HepG2 (cell line): ENCODE results near the gene MCRS1. TPM values are rescaled to one million over a fixed set of nuclear protein-coding genes. Genes with fewer than 3 reads are reported as not detected.

Experiments used
- KDM5B ChIP-seq: sonication (generic); formaldehyde crosslinking; IDR thresholded peaks from 2 replicates; pipeline ENCODE4 v1.4.0; 2020; ENCODE audit warnings: missing genetic modification reagents, mild to moderate bottlenecking, borderline replicate concordance
- YY1 ChIP-seq: IDR thresholded peaks from 2 replicates; pipeline ENCODE4 v1.6.1; 2011; ENCODE audit warnings: low read length, low read depth, moderate library complexity, mild to moderate bottlenecking; ENCODE audit not compliant: insufficient read depth, insufficient replicate concordance
- ZEB1 ChIP-seq: IDR thresholded peaks from 2 replicates; pipeline ENCODE4 v1.6.1; 2012; ENCODE audit warnings: mild to moderate bottlenecking, low read depth, inconsistent platforms; ENCODE audit not compliant: insufficient replicate concordance
- ZNF343 ChIP-seq: sonication (generic); formaldehyde crosslinking; IDR thresholded peaks from 2 replicates; pipeline ENCODE4 v1.4.0; 2020; ENCODE audit warnings: mild to moderate bottlenecking, missing genetic modification reagents
- ZNF543 ChIP-seq: sonication (generic); formaldehyde crosslinking; IDR thresholded peaks from 2 replicates; pipeline ENCODE4 v1.4.0; 2020; ENCODE audit warnings: mild to moderate bottlenecking, missing genetic modification reagents
- ZNF557 ChIP-seq: sonication (generic); formaldehyde crosslinking; IDR thresholded peaks from 2 replicates; pipeline ENCODE4 v1.4.0; 2020; ENCODE audit warnings: missing genetic modification reagents
- ZNF891 ChIP-seq: sonication (generic); formaldehyde crosslinking; IDR thresholded peaks from 2 replicates; pipeline ENCODE4 v1.5.0; 2020; ENCODE audit warnings: mild to moderate bottlenecking, missing genetic modification reagents
- polyA plus RNA-seq, 8 experiments: library from polyadenylated mRNA; depleted of rRNA in 3 of 8; stranded (reverse) in 7 of 8; unstranded in 1 of 8; fragments of >200 nt; fragmentation: Illumina TruSeq in 4 of 8; extraction: Trizol in 4 of 8; gene quantifications; 2 replicates each; pipeline versions ENCODE4 v1.2.1 to v1.2.3, GENCODE V29; 2011 to 2016; ENCODE audit warnings: low read depth in 4 of 8, missing spikeins in 1 of 8, mixed read lengths in 1 of 8; ENCODE audit not compliant: insufficient read depth in 1 of 8
- total RNA-seq, 5 experiments: library from RNA; depleted of rRNA; stranded (reverse); fragments of >200 nt; fragmentation: Illumina TruSeq; extraction: Trizol; gene quantifications; 2 replicates each; pipeline ENCODE4 v1.2.3, GENCODE V29; 2016; ENCODE audit warnings: low read depth in 1 of 5
- TF ChIP-seq, protein P1 (sequence below): sonication (generic); formaldehyde crosslinking; IDR thresholded peaks from 2 replicates; pipeline ENCODE4 v1.5.1; 2020; ENCODE audit warnings: mild to moderate bottlenecking, missing genetic modification reagents, moderate library complexity
- TF ChIP-seq, protein P2 (sequence below): sonication (generic); formaldehyde crosslinking; IDR thresholded peaks from 2 replicates; pipeline ENCODE4 v1.8.1; 2023; ENCODE audit warnings: missing genetic modification reagents, mild to moderate bottlenecking, borderline replicate concordance
- TF ChIP-seq, protein P3 (sequence below): sonication (generic); formaldehyde crosslinking; IDR thresholded peaks from 2 replicates; pipeline ENCODE4 v1.4.0; 2020; ENCODE audit warnings: missing genetic modification reagents
- TF ChIP-seq, protein P4 (sequence below): sonication (generic); formaldehyde crosslinking; IDR thresholded peaks from 2 replicates; pipeline ENCODE4 v1.9.0; 2021; ENCODE audit warnings: missing genetic modification reagents, mild to moderate bottlenecking, borderline replicate concordance

Gene MCRS1
- total and polyA plus RNA-seq, 2 of the 13 experiments (the other 11 are each of a cell fraction or from before 2014, with no cell fraction given), result 51.0 to 66.3 TPM

DNA sequence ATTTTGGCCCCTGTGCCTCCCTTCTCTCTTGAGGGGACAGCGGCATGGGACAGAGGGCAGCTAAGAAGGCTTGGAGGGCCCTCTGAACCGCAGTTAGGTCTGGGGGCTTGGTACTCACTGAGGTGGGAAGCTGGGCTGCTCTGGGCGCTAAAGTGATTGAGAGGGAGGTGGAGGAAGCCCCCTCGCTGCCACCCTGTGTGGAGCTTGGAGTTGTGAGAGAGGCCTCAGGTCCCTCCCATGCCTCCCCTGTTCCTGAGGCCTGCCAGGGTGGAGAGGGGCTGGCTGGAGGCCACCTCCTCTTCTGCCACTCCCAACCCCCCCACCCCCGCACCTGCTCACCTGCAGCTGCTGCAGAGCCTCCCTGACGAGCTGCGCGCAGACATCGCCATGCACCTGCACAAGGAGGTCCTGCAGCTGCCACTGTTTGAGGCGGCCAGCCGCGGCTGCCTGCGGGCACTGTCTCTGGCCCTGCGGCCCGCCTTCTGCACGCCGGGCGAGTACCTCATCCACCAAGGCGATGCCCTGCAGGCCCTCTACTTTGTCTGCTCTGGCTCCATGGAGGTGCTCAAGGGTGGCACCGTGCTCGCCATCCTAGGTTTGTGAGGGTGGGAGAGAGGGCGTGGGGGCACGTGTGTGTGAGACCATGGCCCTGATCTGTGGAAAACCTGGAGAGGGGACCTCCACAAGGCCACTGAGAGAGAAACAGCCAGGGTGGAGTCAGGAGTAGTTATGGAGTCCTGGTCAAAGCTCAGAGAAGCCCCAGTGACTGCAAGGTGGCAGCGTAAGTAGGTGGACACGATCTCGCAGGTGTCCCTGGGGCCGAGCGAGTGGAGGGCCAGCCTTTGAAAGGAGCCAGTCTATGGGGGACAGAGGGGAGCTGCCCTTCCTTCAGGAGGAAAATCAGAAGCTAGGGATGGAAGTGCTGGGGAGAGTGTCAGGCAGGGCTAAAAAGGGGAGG lies 17.9 kb downstream of the MCRS1 start (continued):
- TF ChIP-seq, protein P1, sequence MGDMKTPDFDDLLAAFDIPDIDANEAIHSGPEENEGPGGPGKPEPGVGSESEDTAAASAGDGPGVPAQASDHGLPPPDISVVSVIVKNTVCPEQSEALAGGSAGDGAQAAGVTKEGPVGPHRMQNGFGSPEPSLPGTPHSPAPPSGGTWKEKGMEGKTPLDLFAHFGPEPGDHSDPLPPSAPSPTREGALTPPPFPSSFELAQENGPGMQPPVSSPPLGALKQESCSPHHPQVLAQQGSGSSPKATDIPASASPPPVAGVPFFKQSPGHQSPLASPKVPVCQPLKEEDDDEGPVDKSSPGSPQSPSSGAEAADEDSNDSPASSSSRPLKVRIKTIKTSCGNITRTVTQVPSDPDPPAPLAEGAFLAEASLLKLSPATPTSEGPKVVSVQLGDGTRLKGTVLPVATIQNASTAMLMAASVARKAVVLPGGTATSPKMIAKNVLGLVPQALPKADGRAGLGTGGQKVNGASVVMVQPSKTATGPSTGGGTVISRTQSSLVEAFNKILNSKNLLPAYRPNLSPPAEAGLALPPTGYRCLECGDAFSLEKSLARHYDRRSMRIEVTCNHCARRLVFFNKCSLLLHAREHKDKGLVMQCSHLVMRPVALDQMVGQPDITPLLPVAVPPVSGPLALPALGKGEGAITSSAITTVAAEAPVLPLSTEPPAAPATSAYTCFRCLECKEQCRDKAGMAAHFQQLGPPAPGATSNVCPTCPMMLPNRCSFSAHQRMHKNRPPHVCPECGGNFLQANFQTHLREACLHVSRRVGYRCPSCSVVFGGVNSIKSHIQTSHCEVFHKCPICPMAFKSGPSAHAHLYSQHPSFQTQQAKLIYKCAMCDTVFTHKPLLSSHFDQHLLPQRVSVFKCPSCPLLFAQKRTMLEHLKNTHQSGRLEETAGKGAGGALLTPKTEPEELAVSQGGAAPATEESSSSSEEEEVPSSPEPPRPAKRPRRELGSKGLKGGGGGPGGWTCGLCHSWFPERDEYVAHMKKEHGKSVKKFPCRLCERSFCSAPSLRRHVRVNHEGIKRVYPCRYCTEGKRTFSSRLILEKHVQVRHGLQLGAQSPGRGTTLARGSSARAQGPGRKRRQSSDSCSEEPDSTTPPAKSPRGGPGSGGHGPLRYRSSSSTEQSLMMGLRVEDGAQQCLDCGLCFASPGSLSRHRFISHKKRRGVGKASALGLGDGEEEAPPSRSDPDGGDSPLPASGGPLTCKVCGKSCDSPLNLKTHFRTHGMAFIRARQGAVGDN (CRISPR knock-in tag), result peak; percentile 26; the same call in 1 of the 2 replicates
- TF ChIP-seq, protein P2, sequence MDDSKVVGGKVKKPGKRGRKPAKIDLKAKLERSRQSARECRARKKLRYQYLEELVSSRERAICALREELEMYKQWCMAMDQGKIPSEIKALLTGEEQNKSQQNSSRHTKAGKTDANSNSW (CRISPR knock-in tag), result no peak
- TF ChIP-seq ZNF557 (CRISPR knock-in tag) (no peak), ZNF543 (CRISPR knock-in tag) (peak; percentile 75), ZNF343 (CRISPR knock-in tag) (no peak), YY1 (no peak), ZNF891 (0 out of 2 replicates have a peak, but pooled peaks have one; percentile 27), ZEB1 (peak; percentile 19), KDM5B (no peak)
- TF ChIP-seq, protein P3, sequence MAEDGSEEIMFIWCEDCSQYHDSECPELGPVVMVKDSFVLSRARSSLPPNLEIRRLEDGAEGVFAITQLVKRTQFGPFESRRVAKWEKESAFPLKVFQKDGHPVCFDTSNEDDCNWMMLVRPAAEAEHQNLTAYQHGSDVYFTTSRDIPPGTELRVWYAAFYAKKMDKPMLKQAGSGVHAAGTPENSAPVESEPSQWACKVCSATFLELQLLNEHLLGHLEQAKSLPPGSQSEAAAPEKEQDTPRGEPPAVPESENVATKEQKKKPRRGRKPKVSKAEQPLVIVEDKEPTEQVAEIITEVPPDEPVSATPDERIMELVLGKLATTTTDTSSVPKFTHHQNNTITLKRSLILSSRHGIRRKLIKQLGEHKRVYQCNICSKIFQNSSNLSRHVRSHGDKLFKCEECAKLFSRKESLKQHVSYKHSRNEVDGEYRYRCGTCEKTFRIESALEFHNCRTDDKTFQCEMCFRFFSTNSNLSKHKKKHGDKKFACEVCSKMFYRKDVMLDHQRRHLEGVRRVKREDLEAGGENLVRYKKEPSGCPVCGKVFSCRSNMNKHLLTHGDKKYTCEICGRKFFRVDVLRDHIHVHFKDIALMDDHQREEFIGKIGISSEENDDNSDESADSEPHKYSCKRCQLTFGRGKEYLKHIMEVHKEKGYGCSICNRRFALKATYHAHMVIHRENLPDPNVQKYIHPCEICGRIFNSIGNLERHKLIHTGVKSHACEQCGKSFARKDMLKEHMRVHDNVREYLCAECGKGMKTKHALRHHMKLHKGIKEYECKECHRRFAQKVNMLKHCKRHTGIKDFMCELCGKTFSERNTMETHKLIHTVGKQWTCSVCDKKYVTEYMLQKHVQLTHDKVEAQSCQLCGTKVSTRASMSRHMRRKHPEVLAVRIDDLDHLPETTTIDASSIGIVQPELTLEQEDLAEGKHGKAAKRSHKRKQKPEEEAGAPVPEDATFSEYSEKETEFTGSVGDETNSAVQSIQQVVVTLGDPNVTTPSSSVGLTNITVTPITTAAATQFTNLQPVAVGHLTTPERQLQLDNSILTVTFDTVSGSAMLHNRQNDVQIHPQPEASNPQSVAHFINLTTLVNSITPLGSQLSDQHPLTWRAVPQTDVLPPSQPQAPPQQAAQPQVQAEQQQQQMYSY, result 0 out of 2 replicates have a peak, but pooled peaks have one; percentile 45
- TF ChIP-seq, protein P4, sequence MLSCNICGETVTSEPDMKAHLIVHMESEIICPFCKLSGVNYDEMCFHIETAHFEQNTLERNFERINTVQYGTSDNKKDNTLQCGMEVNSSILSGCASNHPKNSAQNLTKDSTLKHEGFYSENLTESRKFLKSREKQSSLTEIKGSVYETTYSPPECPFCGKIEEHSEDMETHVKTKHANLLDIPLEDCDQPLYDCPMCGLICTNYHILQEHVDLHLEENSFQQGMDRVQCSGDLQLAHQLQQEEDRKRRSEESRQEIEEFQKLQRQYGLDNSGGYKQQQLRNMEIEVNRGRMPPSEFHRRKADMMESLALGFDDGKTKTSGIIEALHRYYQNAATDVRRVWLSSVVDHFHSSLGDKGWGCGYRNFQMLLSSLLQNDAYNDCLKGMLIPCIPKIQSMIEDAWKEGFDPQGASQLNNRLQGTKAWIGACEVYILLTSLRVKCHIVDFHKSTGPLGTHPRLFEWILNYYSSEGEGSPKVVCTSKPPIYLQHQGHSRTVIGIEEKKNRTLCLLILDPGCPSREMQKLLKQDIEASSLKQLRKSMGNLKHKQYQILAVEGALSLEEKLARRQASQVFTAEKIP, result no peak
